Smooth muscle cell (in vitro differentiated cells): Measurements from ENCODE around the gene BMP4. TPM values are rescaled to one million over a fixed set of nuclear protein-coding genes. Genes with fewer than 3 reads are reported as not detected.
A peak's percentile ranks its signal among the peaks of the same experiment; 100 is the strongest.

Source experiments
- DNase-seq: peaks from one replicate; lab custom pipeline; 2025; ENCODE audit not compliant: unreplicated experiment; lab: John Stamatoyannopoulos, UW
- H2AFZ ChIP-seq: fragments of 200-600 bp; sonication (generic); 2 replicates; pipeline ENCODE4 v1.6.0; 2016; ENCODE audit warnings: antibody characterized with exemption, low read depth, mild to moderate bottlenecking
- H3F3A ChIP-seq: fragments of 200-600 bp; sonication (generic); 2 replicates; pipeline ENCODE4 v1.6.0; 2017; ENCODE audit warnings: antibody characterized with exemption, low read depth
- H3K27ac ChIP-seq: fragments of 200-600 bp; sonication (generic); 2 replicates; pipeline ENCODE4 v1.5.1; 2016; ENCODE audit warnings: low read depth, mild to moderate bottlenecking
- H3K27me3 ChIP-seq: fragments of 200-600 bp; sonication (generic); 2 replicates; pipeline ENCODE4 v1.6.1; 2016; ENCODE audit warnings: low read depth, mild to moderate bottlenecking
- H3K36me3 ChIP-seq: fragments of 200-600 bp; sonication (generic); 2 replicates; pipeline ENCODE4 v1.5.1; 2016; ENCODE audit warnings: low read depth
- H3K4me1 ChIP-seq: fragments of 200-600 bp; sonication (generic); 2 replicates; pipeline ENCODE4 v1.5.1; 2016; ENCODE audit warnings: low read depth
- H3K4me2 ChIP-seq: fragments of 200-600 bp; sonication (generic); 2 replicates; pipeline ENCODE4 v1.6.0; 2016; ENCODE audit warnings: mild to moderate bottlenecking
- H3K4me3 ChIP-seq: fragments of 200-600 bp; sonication (generic); 2 replicates; pipeline ENCODE4 v1.5.1; 2016; ENCODE audit warnings: mild to moderate bottlenecking
- H3K79me2 ChIP-seq: fragments of 200-600 bp; sonication (generic); 2 replicates; pipeline ENCODE4 v1.6.0; 2016; ENCODE audit warnings: low read depth, mild to moderate bottlenecking
- H3K9ac ChIP-seq: fragments of 200-600 bp; sonication (generic); 2 replicates; pipeline ENCODE4 v1.6.0; 2016; ENCODE audit warnings: low read depth
- H3K9me3 ChIP-seq: fragments of 200-600 bp; sonication (generic); replicated peaks from 2 replicates; pipeline ENCODE4 v1.5.1; 2016; ENCODE audit warnings: low read depth
- H4K20me1 ChIP-seq: fragments of 200-600 bp; sonication (generic); 2 replicates; pipeline ENCODE4 v1.6.0; 2016; ENCODE audit warnings: low read depth
- CTCF ChIP-seq: fragments of 200-600 bp; sonication (generic); IDR thresholded peaks from 2 replicates; pipeline ENCODE4 v1.5.1; 2017; ENCODE audit warnings: borderline replicate concordance, mild to moderate bottlenecking, antibody characterized with exemption; ENCODE audit not compliant: insufficient read depth, poor library complexity, severe bottlenecking
- WGBS: methylation state at CpG from one replicate; pipeline ENCODE4 v1.1.7; 2016; ENCODE audit warnings: low lambda C conversion rate; 5-methylcytosine and 5-hydroxymethylcytosine counted together
- polyA plus RNA-seq: library from polyadenylated mRNA; unstranded; fragments of >200 nt; fragmentation: Nextera tagmentation; extraction: Ambion mirVana; gene quantifications from 2 replicates; pipeline ENCODE4 v1.2.1, GENCODE V29; 2016
- total RNA-seq: library from RNA; depleted of rRNA; stranded (reverse); fragments of >200 nt; gene quantifications from 2 replicates; pipeline ENCODE4 v1.2.3, GENCODE V29; 2014

Gene BMP4
- total and polyA plus RNA-seq, 2 experiments from 2014 or later: 30.5 to 38.2 TPM

- no peaks in the 10 kb centered on the region for H3K36me3 ChIP-seq
- H3F3A ChIP-seq: no peaks in the 10 kb centered on the region
- no peaks in the 10 kb centered on the region for H3K9me3 ChIP-seq
- no peak for DNase-seq
- TF ChIP-seq CTCF: no peak
- H3K27ac ChIP-seq: no peak overlapping the region
- peaks cover 5% of the 10 kb centered on the region for H3K27me3 ChIP-seq
- no peak overlapping the region for H3K4me3 ChIP-seq
- WGBS: 83% methylated on average over 6 of the region's 6 CpGs
- H4K20me1 ChIP-seq: peaks cover 18% of the 10 kb centered on the region
- peaks cover 23% of the 10 kb centered on the region for H3K4me1 ChIP-seq
- no peak overlapping the region for H3K4me2 ChIP-seq
- no peaks in the 10 kb centered on the region for H3K79me2 ChIP-seq
- H3K9ac ChIP-seq: no peak overlapping the region
- no peak overlapping the region for H2AFZ ChIP-seq
These were observed 8.3 kb downstream of the BMP4 start for GRCh38 chr14:53948205-53948884.

- no peak overlapping the region for H3K27ac ChIP-seq
- peak overlapping the region; percentile 88 for H3K4me2 ChIP-seq
- H2AFZ ChIP-seq: no peak overlapping the region
- peaks cover 24% of the 10 kb centered on the region for H3K4me1 ChIP-seq
- no peak for TF ChIP-seq CTCF
- no peaks in the 10 kb centered on the region for H3K9me3 ChIP-seq
- no peaks in the 10 kb centered on the region for H3F3A ChIP-seq
- H3K36me3 ChIP-seq: no peaks in the 10 kb centered on the region
- H3K79me2 ChIP-seq: no peaks in the 10 kb centered on the region
- no peak for DNase-seq
- WGBS: 39% methylated on average over 12 of the region's 12 CpGs
- H3K9ac ChIP-seq: no peak overlapping the region
- H3K27me3 ChIP-seq: peaks cover 5% of the 10 kb centered on the region
- H4K20me1 ChIP-seq: peaks cover 18% of the 10 kb centered on the region
- peak overlapping the region; percentile 52 for H3K4me3 ChIP-seq
These were observed 9.0 kb downstream of the BMP4 start for GRCh38 chr14:53947452-53948204.

- no peaks in the 10 kb centered on the region for H3K36me3 ChIP-seq
- WGBS: 12% methylated on average over 12 of the region's 12 CpGs
- no peak overlapping the region for H3K9ac ChIP-seq
- peaks cover 21% of the 10 kb centered on the region for H3K4me1 ChIP-seq
- peak overlapping the region; percentile 88 for H3K4me2 ChIP-seq
- H3K27me3 ChIP-seq: peaks cover 5% of the 10 kb centered on the region
- no peaks in the 10 kb centered on the region for H3K79me2 ChIP-seq
- H3K9me3 ChIP-seq: no peaks in the 10 kb centered on the region
- peak overlapping the region; percentile 9 for H2AFZ ChIP-seq
- DNase-seq: no peak
- H3K27ac ChIP-seq: no peak overlapping the region
- H3K4me3 ChIP-seq: peak overlapping the region; percentile 52
- no peaks in the 10 kb centered on the region for H3F3A ChIP-seq
- no peak for TF ChIP-seq CTCF
- peaks cover 18% of the 10 kb centered on the region for H4K20me1 ChIP-seq
These were observed 9.6 kb downstream of the BMP4 start for GRCh38 chr14:53947094-53947445.
